Measurements from ENCODE around the gene TEX26. TPM values are rescaled to one million over a fixed set of nuclear protein-coding genes. Genes with fewer than 3 reads are reported as not detected.

TEX26 gene
- total RNA-seq, 2 experiments from 2014 or later, result not detected

DNA sequence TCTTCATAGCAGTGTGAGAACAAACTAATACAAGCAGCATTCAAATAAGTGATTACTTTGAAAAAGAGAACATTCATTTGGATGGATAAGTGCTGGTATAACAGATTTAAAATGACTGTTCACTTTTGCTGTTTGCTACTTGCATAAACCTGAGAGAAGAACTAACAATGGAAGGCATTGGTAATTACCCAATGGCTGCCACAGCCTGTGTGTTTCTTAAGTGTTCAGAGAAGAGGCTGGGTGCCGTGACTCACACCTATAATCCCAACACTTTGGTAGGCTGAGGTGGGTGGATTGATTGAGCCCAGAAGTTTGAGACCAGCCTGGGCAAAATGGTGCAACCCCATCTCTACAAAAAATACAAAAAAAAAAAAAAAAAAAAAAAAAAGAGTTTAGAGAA lies 4.9 kb upstream of the TEX26 start:
- ChIA-PET CTCF (no interaction called here), POLR2A (no interaction called here)
- H3K27ac ChIP-seq (ENCODE audit: low read depth in 1 of 2, low read length in 2 of 2), result no peak overlapping the region
- TF ChIP-seq CTCF (IDR thresholded peaks at IDR 0.05), result no peak
- no peaks in the 10 kb centered on the region for H3K9me3 ChIP-seq (ENCODE audit: control insufficient read depth in 1 of 2, insufficient read depth in 1 of 2, low read length in 2 of 2)
- no peak overlapping the region for H3K4me3 Mint-ChIP-seq
- H3K27me3 ChIP-seq (ENCODE audit: control insufficient read depth in 1 of 2, insufficient read depth in 2 of 2, low read length in 2 of 2), result peaks cover 6 to 18% of the 10 kb centered on the region in 2 experiments
- H3K4me1 ChIP-seq (ENCODE audit: insufficient read depth, low read length), result peaks cover 2% of the 10 kb centered on the region
- H3K27me3 Mint-ChIP-seq, result peaks cover 72% of the 10 kb centered on the region
- no peaks in the 10 kb centered on the region for H3K9me3 Mint-ChIP-seq
- DNase-seq (no peak), ATAC-seq (ENCODE audit: poor library complexity) (no peak)
- H3K27ac Mint-ChIP-seq, result no peak overlapping the region
- H3K36me3 Mint-ChIP-seq (ENCODE audit: low read depth), result no peaks in the 10 kb centered on the region
- H3K4me3 ChIP-seq (ENCODE audit: low read length), result no peak overlapping the region
- intact Hi-C loops (cut with DNase I, micrococcal nuclease), result no loop called here
- no peaks in the 10 kb centered on the region for H3K36me3 ChIP-seq (ENCODE audit: insufficient read depth, low read length)
- H3K4me1 Mint-ChIP-seq (ENCODE audit: low read depth), result peaks cover 12% of the 10 kb centered on the region

DNA sequence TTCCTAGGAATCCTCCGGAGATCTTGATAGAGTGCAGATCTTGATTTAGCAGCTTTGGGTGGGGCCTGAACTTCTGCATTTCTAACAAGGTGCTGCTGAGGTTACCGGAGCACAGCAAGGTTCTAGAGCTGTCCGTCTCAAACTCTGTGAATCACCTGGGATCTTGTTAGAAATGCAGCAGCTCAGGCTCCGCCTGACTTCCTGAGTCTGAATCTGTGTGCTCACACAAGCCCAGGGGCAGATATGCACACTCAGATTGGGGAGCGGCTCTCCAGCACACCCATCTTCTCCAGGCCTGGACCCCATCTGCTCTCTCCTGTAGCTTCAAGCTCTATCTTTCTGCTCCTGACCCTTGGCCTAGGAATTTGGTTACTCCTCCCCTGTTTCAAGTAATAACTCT lies 3.5 kb upstream of the TEX26 start:
- Histone ChIP-seq H3K27me3 (ENCODE audit: control insufficient read depth in 1 of 2, insufficient read depth in 2 of 2, low read length in 2 of 2) (peaks cover 8 to 25% of the 10 kb centered on the region in 2 experiments), H3K9me3 (ENCODE audit: control insufficient read depth in 1 of 2, insufficient read depth in 1 of 2, low read length in 2 of 2) (no peaks in the 10 kb centered on the region), H3K36me3 (ENCODE audit: insufficient read depth, low read length) (no peaks in the 10 kb centered on the region), H3K4me3 (ENCODE audit: low read length) (no peak overlapping the region), H3K27ac (ENCODE audit: low read depth in 1 of 2, low read length in 2 of 2) (no peak overlapping the region), H3K4me1 (ENCODE audit: insufficient read depth, low read length) (peaks cover 2% of the 10 kb centered on the region)
- intact Hi-C loops (cut with DNase I, micrococcal nuclease), result no loop called here
- no peak for TF ChIP-seq CTCF (IDR thresholded peaks at IDR 0.05)
- ChIA-PET CTCF (no interaction called here), POLR2A (no interaction called here)
- Mint-ChIP-seq H3K36me3 (ENCODE audit: low read depth) (no peaks in the 10 kb centered on the region), H3K27ac (no peak overlapping the region), H3K4me1 (ENCODE audit: low read depth) (peaks cover 12% of the 10 kb centered on the region), H3K27me3 (peaks cover 79% of the 10 kb centered on the region), H3K9me3 (no peaks in the 10 kb centered on the region), H3K4me3 (no peak overlapping the region)
- ATAC-seq (ENCODE audit: poor library complexity) (no peak), DNase-seq (no peak)

GRCh38 chr13:30933354-30933670 lies 856 bp downstream of the TEX26 start:
- peaks cover under 1 to 10% of the 10 kb centered on the region in 2 experiments for H3K9me3 ChIP-seq (ENCODE audit: control insufficient read depth in 1 of 2, insufficient read depth in 1 of 2, low read length in 2 of 2)
- H3K4me3 ChIP-seq (ENCODE audit: low read length), result no peak overlapping the region
- no peaks in the 10 kb centered on the region for H3K4me1 ChIP-seq (ENCODE audit: insufficient read depth, low read length)
- ChIA-PET POLR2A (no interaction called here), CTCF (no interaction called here)
- no peak for ATAC-seq (ENCODE audit: poor library complexity)
- no peak overlapping the region for H3K27ac ChIP-seq (ENCODE audit: low read depth in 1 of 2, low read length in 2 of 2)
- DNase-seq, result no peak
- intact Hi-C loops (cut with DNase I, micrococcal nuclease), result no loop called here
- Mint-ChIP-seq H3K27me3 (peaks cover 63% of the 10 kb centered on the region), H3K9me3 (peaks cover 2% of the 10 kb centered on the region), H3K4me1 (ENCODE audit: low read depth) (no peaks in the 10 kb centered on the region), H3K27ac (no peak overlapping the region), H3K36me3 (ENCODE audit: low read depth) (no peaks in the 10 kb centered on the region), H3K4me3 (no peak overlapping the region)
- H3K27me3 ChIP-seq (ENCODE audit: control insufficient read depth in 1 of 2, insufficient read depth in 2 of 2, low read length in 2 of 2), result peaks cover 11 to 28% of the 10 kb centered on the region in 2 experiments
- TF ChIP-seq CTCF (IDR thresholded peaks at IDR 0.05), result no peak
- no peaks in the 10 kb centered on the region for H3K36me3 ChIP-seq (ENCODE audit: insufficient read depth, low read length)
